Epithelial cell of esophagus (primary cell): Measurements from ENCODE around the gene TSC1.

Source experiments
- DNase-seq: peaks from one replicate; pipeline ENCODE4 v3.0.0; 2010; ENCODE audit warnings: low read depth
- H3K4me3 ChIP-seq: 2 replicates; pipeline ENCODE4 v1.5.1; 2011; ENCODE audit warnings: mild to moderate bottlenecking, low read length, control low read depth
- CTCF ChIP-seq: IDR thresholded peaks from 2 replicates; pipeline ENCODE4 v1.5.1; 2011; ENCODE audit warnings: low read depth, mild to moderate bottlenecking, low read length, control low read depth, inconsistent platforms; ENCODE audit not compliant: insufficient read depth; ENCODE audit errors: missing control alignments

Gene TSC1

GRCh38 chr9:132846109-132846917 is 98.1 kb downstream of the TSC1 start:
- no peak for TF ChIP-seq CTCF
- no peak for DNase-seq
- no peak overlapping the region for H3K4me3 ChIP-seq

- H3K4me3 ChIP-seq, result no peak overlapping the region
- TF ChIP-seq CTCF, result no peak
- no peak for DNase-seq
These were observed 102.0 kb downstream of the TSC1 start for GRCh38 chr9:132842124-132843044.
